HL-60 (cell line): ENCODE data around the gene ADARB1.

Experiments used
- CTCF ChIP-seq: IDR thresholded peaks from one replicate; pipeline ENCODE4 v1.5.1; 2011; ENCODE audit warnings: low read length, control low read depth, inconsistent platforms; ENCODE audit not compliant: insufficient read depth
- GABPA ChIP-seq: IDR thresholded peaks from 2 replicates; pipeline ENCODE4 v1.6.1; 2012; ENCODE audit warnings: low read depth
- POLR2AphosphoS5 ChIP-seq: IDR thresholded peaks from 2 replicates; pipeline ENCODE4 v1.6.1; 2012; ENCODE audit warnings: low read depth
- REST ChIP-seq: IDR thresholded peaks from 2 replicates; pipeline ENCODE4 v1.6.1; 2012; ENCODE audit warnings: low read depth; ENCODE audit not compliant: insufficient replicate concordance

- TF ChIP-seq REST (no peak), GABPA (no peak), CTCF (no peak), POLR2AphosphoS5 (no peak)
Measured at GRCh38 chr21:45147473-45148315, 73.3 kb downstream of the ADARB1 start.
